Lower leg skin (tissue), 4 donors: ENCODE data around the gene UBE2E2. TPM values are rescaled to one million over a fixed set of nuclear protein-coding genes. Genes with fewer than 3 reads are reported as not detected.

Experiments used
- DNase-seq, 2 donors: peaks; one replicate each; pipeline ENCODE4 v3.0.0-alpha.2; 2019; ENCODE audit warnings: low spot score in 2 of 2
- H3K4me3 ChIP-seq: fragments of 200-600 bp; sonication (generic); 2 replicates; pipeline ENCODE4 v1.5.1; 2017; ENCODE audit warnings: mild to moderate bottlenecking, low read depth; ENCODE audit not compliant: poor library complexity, severe bottlenecking
- POLR2A ChIP-seq, 2 donors: fragments of 450-650 bp; IDR thresholded peaks; one replicate each; pipeline ENCODE4 v1.6.1; 2016 to 2017; ENCODE audit warnings: antibody characterized with exemption in 2 of 2, mild to moderate bottlenecking in 1 of 2, moderate library complexity in 1 of 2
- WGBS, 2 donors: methylation state at CpG; one replicate each; pipeline ENCODE4 v1.1.5; 2018; 5-methylcytosine and 5-hydroxymethylcytosine counted together
- intact Hi-C: fragments of 100-400 bp; cut with DNase I; formaldehyde crosslinking; loops from one replicate; pipeline ENCODE4 v1.15.0; 2023; ENCODE audit warnings: low total_unique reads
- total RNA-seq, 4 donors: library from RNA; depleted of rRNA; stranded (reverse); fragments of >200 nt; gene quantifications; one replicate each; pipeline ENCODE4 v1.1.0, GENCODE V29; 2016
- TF ChIP-seq, protein P1 (sequence below), 3 donors: fragments of 450-650 bp; IDR thresholded peaks; one replicate each; pipeline ENCODE4 v1.5.1; 2016; ENCODE audit warnings: antibody characterized with exemption in 3 of 3, mild to moderate bottlenecking in 3 of 3, moderate library complexity in 2 of 3

Gene UBE2E2
- total RNA-seq, 4 donors from 2014 or later = 20.0 to 54.7 (median 33.3) TPM

DNA sequence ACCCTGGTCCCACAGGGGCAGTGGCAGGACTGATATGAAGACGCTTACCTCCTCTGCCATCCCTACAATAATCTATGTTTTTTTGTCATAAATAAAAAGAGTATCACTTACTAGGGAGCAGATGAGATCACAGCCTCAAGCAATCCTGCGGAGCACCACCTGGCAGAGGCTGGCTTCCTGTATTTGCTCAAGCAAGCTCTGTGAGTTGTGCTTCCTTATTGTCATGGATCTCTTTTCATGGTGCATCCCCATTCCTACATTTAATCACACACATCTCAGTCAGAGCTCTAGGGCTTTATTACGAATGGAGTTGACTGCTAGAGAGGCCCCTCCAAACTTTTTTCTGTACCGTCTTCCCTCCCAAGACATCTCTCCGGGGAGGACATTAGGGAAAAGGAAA, 186.0 kb downstream of the UBE2E2 start:
- no peak for DNase-seq
- TF ChIP-seq, protein P1, sequence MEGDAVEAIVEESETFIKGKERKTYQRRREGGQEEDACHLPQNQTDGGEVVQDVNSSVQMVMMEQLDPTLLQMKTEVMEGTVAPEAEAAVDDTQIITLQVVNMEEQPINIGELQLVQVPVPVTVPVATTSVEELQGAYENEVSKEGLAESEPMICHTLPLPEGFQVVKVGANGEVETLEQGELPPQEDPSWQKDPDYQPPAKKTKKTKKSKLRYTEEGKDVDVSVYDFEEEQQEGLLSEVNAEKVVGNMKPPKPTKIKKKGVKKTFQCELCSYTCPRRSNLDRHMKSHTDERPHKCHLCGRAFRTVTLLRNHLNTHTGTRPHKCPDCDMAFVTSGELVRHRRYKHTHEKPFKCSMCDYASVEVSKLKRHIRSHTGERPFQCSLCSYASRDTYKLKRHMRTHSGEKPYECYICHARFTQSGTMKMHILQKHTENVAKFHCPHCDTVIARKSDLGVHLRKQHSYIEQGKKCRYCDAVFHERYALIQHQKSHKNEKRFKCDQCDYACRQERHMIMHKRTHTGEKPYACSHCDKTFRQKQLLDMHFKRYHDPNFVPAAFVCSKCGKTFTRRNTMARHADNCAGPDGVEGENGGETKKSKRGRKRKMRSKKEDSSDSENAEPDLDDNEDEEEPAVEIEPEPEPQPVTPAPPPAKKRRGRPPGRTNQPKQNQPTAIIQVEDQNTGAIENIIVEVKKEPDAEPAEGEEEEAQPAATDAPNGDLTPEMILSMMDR (IDR thresholded peaks at IDR 0.05) = no peak
- TF ChIP-seq POLR2A (IDR thresholded peaks at IDR 0.05) = no peak
- H3K4me3 ChIP-seq = no peak overlapping the region
- WGBS, 2 donors = 60 to 65% methylated on average over 5 of the region's 5 CpGs
- intact Hi-C loops = no loop called here

DNA sequence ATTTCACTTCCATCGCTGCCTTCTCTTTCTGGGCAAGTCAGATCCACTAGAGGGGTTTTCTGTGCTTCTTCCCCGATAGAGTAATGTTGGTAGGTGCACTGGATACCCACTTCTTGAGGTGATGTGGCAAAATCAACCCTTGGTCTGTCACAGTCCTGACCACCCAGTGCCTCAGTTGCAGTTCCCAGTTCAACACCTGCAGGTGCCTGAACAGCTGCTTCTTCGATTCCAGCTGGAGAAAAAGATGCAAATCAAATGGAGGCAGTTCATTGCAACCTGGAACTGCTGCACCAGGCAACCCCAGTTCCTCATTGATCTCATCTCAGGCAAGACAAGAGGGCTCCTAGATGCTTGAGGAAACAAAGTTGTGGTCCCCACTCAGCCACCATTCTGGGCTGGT, 186.6 kb downstream of the UBE2E2 start:
- intact Hi-C loops = no loop called here
- DNase-seq = no peak
- WGBS, 2 donors = 93 to 98% methylated on average over 3 of the region's 3 CpGs
- no peak overlapping the region for H3K4me3 ChIP-seq
- no peak for TF ChIP-seq POLR2A (IDR thresholded peaks at IDR 0.05)
- TF ChIP-seq, protein P1 (IDR thresholded peaks at IDR 0.05) = no peak

DNA sequence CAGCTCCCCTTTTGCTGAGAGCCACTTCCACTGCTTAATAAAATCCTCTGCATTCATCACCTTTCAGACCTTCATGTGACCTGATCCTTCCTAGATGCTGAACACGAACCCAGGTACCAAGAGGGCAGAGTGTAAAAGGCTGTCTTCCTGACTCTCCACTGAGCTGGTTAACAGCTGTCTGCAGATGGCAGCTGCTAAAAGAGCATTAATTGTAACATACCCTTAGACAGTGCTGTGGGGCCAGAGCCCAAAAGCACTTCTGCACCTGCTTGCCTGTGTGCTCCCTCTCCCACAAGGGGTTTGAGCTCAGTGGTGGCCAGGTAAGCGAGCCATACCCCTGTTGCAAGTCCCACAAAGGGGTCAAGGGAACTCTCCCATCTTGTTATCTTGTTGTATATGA, 187.3 kb downstream of the UBE2E2 start:
- DNase-seq = no peak
- H3K4me3 ChIP-seq = no peak overlapping the region
- TF ChIP-seq POLR2A (IDR thresholded peaks at IDR 0.05) = no peak
- 89 to 98% methylated on average over 2 of the region's 2 CpGs for WGBS, 2 donors
- intact Hi-C loops = no loop called here

DNA sequence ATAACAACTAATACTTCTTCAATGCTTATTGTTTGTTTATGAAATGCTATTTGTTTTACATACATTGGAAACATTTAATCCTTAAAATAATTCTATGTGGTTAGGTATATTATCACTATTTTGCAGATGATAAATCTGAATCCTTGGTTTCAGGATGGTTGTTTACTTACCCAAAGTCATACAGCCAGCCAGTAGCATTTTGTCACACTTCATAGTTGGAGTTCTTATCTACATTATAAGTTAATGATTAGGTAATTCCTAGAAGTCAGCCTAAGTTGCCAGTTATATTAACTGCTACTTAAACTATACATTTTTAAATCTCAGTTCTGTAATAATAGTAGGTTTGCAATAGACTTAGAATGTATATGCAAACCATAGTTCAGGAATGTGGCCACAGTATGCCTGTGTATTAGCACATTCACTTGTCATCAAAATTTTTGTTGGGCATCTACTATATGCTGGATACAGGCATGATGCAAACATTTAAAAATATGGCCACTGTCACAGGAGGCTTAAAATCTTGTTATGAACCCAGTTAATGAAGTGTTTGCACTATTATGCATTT, 187.9 kb downstream of the UBE2E2 start:
- TF ChIP-seq POLR2A (IDR thresholded peaks at IDR 0.05) = no peak
- TF ChIP-seq, protein P1 (IDR thresholded peaks at IDR 0.05) = no peak
- DNase-seq = no peak
- intact Hi-C loops = no loop called here
- H3K4me3 ChIP-seq = no peak overlapping the region

DNA sequence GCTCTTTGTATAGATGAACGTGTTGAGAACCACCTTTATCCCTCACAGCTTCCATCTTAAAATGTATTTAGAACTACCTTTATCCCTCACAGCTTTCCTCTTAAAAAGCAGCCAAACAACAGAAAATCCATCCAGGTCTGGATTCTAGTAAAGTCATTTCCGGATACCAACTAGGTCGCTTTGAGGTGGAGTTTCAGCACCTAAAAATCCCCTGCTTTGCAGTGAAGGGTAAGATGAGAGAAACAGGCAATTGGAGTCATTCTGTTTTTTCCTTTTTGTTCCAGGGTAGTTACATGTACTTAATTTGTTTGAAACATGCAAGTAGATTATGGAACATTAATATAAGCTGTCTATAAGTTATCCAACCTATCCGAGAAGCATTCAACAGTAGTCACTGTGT, 192.0 kb downstream of the UBE2E2 start:
- intact Hi-C loops = no loop called here
- DNase-seq = no peak
- WGBS, 2 donors = 91 to 93% methylated on average over 4 of the region's 4 CpGs
- no peak overlapping the region for H3K4me3 ChIP-seq
- TF ChIP-seq, protein P1 (IDR thresholded peaks at IDR 0.05) = no peak
- no peak for TF ChIP-seq POLR2A (IDR thresholded peaks at IDR 0.05)

DNA sequence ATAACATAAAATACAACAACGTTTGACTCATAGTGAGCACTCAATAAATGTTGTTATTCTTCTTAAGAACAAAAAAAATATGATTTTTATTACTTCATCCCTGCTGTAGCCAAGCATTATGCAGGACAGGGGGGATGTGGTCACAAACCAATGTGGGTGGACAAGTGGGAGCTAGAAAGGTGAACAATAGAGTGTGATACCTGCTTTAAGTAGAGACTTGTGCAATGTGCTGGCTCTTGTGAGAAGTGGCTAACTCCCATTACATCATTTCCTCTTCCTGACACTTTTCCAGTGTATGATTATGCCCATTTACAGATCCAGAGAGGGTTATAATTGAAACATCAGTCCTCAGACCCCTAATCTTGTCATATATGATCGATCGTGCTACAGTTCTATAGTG, 193.6 kb downstream of the UBE2E2 start:
- no peak for DNase-seq
- no peak for TF ChIP-seq POLR2A (IDR thresholded peaks at IDR 0.05)
- TF ChIP-seq, protein P1 (IDR thresholded peaks at IDR 0.05) = no peak
- H3K4me3 ChIP-seq = no peak overlapping the region
- WGBS, 2 donors = 90 to 95% methylated on average over 3 of the region's 3 CpGs
- intact Hi-C loops = no loop called here
